ENCODE data around the gene RANBP6.

RANBP6 gene

DNA sequence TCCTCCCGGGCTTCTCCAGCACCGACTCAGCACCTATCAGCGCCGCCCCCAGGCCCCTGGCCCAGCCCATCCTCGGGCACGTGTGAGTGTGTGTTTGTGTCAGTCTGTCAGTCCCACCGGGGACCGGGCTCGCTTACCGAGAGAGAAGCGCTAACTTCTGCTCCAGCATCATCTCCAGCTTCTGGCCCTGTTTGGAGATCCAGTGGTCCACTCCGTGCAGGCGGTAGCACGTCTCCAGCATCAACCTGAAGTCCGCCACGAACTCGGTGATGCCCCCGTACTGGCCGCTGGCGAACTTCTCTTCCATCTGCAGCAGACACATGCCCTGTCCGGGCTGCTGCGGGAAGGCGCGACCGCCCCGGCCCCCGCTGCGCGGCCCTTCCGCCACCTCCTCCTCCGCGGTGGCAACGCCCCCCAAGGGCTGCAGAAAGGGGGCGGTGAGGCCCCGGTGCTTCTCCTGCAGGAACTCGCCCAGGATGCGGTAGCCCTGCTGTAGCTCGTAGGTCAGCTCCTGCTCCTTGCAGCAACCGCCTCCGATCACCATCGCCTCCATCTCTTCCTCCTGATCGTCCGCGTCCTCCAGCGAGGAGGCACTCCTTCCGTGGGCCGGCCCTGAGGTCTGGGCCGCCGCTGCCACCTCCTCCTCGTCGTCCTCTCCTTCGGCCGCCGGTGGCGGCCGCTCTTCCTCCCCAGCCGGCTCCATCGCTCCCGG, 8.2 kb downstream of the RANBP6 start:
- DNase-seq: peak; percentile 73

DNA sequence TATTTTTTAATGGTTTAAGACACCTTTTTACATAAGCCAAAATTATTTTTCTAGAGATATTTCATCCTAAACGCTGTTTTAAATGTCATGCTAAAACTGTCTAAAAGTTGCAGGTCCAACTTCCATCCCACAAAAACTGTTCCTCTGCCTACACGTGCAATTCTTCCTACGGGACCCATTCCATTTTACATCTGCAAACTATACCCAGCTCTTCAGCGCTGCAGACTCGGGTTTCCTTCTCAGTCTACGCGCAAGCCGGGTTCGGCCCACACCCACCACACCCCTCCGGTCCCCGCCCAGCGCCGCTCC, 8.7 kb downstream of the RANBP6 start:
- no peak for DNase-seq

DNA sequence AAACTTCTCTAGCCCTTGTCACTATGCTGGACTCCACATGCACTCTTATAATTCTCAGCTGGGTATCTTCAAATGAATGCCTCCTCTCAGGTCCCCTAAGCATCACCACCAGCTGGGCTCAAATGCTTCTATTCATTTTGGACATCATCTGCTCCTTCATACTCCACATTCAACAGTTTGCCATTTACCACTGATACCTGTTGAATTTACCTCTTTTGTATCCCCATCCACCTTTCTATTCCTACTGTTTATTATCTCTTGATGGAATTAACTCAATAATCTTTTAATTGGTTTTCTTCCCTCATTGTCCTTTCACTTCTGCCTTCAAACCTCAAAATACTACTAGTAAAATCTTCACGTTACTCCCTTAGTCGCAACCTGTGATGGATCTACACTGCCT, 14.5 kb downstream of the RANBP6 start:
- no peak for DNase-seq

DNA sequence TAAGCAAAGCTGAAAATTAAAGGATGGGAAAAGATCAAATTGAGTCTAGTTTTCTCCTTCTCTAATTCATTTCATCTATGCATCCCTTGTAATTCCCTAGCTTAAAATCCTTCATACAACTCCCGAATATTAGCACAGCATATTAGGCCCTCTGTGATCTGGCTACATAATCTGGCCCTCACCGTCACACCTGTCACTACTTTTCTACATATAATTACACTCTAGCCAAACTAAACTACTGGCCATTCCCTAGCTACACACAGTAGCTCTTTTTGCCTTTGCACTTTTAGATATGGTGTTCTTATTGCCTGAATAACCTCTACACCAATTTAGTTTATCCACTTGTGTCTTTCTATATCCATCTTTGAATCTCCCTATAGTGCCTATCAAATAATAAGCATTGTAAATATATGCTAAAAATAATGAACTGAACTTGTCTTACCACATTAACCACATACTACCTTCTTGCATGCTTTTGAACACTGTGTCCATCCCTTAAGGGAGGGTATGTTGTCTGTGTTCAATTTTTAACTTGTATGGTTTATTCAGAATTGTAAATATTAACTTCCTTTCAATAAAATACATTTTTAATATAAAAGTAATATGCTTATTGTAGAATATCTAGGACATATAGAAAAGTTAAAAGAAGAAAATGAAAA, 15.9 kb downstream of the RANBP6 start:
- DNase-seq: no peak

DNA sequence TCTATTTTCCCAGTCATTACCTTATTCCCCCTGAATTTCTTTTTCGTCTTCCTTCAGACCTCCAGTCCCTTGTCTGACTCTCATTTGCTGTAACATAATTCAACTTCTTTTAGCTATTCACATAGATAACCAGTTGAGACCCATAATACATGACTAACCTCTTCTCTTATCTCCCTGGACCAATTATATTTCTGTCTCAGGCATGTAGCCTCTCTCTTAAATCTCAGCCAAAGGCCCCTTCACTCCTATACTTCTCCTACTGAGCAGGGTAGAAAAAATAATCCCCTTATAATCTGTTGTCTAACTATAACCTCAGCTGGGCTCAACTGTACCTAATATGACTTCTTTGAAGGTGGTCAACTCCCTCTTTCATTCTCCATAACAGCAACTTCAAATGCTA, 20.9 kb downstream of the RANBP6 start:
- no peak for DNase-seq

DNA sequence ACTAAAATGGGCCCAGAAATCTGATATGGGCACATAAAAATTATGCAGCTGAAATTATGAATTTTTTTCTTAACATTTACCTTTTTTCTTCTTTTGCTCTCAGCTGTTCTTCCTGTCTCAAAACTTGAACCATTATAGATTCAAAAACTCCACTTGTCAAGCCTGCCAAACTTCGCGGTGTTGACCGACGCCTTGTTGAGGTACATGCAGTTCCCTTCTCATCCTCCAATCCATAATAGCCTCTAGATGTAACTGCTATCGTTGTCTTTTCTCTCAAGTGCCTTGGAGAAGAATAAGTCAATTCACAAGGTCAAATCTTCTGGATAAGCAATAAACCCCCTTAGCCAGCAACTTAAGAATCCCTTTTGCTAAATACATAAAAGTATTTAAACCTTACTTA, 27.2 kb downstream of the RANBP6 start:
- DNase-seq: no peak

DNA sequence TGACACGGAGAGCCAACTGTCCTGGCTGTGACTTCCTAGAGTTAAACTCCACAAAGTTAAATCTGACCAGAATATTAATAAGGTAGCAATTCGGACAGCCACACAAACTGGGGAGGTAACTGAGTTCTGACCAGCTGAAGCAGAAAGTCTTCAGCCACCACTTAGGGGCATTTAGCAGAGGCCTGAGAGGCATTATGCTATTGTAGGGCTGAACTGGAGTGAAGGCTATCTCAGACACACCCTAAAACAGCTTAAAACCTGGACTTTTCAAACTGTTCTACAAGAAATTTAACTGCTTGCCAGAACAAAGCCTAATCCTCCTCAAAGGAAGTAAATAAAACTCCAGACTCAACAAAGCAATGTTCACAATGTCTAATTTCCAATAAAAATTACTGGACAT, 32.4 kb downstream of the RANBP6 start:
- DNase-seq: no peak

DNA sequence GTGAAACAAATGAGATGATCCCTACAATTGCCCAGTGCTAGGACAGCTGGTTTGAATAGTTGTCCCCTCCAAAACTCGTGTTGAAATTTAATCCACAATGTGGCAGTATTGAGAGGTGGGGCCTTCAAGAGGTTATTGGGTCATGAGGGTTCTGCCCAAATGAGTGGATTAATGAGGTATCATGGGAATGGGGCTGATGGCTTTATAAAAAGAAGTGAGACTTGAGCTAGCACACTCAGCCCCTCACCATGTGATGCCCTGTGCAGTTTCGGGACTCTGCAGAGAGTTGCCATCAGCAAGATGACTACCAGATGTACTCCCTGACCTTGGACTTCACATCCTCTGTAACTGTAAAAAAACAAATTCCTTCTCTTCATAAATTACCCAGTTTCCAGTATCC, 33.1 kb downstream of the RANBP6 start:
- no peak for DNase-seq

DNA sequence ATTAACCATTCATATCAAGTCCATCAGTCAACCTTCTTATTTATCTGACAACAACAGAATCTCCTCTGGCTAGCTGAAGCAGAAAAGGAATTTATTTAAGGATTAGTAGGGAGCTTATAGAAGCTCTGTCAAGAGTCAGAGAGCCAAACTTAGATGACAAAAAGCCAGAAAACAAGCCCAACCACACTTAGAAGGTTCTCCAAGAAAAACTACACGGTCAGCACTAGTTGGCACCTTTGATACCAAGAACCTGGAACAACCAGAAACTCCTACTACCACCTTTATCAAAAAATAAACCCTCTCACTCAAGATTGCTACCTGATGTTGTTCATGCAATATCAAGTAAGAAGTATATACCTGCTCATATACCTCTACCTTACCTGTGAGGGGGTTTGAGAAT, 36.9 kb downstream of the RANBP6 start:
- DNase-seq: no peak

DNA sequence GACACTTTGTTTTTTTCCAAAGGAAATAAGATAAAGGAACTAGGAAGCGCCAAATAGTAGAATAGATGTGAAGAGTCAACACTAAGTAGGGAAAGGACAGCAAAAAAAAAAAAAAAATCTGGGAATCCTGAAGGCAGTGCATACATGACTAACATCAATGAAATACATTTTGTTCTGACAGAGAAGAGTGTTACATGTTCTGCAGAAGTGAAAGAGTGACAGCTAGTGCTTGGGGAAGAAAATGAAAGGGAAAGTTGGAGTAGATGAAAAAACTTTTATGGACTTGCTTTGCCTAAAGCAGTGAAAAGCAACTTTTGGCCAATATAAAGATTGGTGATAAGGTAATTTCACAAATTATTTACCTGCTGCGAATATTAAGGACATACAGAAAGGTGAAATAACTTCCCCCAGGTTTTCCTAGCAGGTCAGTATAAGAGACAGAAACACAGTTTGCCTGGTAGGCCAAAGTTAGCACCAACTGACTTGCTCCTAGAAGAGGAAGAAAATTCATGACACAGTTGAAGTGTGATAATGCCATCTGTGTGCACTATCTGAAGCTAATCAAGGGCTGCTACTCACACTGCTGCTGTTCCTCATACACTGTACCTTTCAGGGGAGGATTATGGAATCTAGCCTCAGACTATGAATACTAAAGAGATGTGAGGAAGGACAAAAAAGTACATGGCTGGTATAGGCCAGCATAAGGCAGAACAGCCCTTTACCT, 38.6 kb downstream of the RANBP6 start:
- no peak for DNase-seq

DNA sequence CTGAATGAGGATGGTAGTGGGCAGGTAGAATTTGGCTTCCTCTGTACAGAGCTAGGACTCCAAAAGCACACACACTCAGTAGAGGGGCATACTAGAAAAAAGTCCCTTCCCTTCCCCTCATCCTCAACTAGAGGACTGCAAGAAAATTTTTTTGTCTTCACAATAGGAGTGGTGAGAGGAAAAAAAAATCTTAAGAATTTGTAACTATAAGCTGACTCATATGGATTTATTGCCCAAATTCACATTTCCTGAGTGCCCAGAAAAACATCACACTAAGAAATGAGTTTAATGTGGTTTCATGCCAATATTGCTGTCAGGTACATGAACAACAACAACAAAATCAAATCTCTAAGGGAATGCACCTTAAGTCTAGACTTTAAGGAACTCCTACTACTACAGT, 43.7 kb downstream of the RANBP6 start:
- DNase-seq: peak; percentile 27
